HG03097 (cell line): ENCODE measurements around the gene PTPN9.
"Not testable (repeated sequence)": the region's sequence is repeated elsewhere in the genome, so short reads cannot be mapped to it uniquely, and the experiment has no call there.

Experiments used
- ATAC-seq: cut with Tn5 transposase; IDR thresholded peaks from one replicate; pipeline ENCODE4 v1.9.1; 2021; ENCODE audit not compliant: unreplicated experiment, low FRiP score

Gene PTPN9

DNA sequence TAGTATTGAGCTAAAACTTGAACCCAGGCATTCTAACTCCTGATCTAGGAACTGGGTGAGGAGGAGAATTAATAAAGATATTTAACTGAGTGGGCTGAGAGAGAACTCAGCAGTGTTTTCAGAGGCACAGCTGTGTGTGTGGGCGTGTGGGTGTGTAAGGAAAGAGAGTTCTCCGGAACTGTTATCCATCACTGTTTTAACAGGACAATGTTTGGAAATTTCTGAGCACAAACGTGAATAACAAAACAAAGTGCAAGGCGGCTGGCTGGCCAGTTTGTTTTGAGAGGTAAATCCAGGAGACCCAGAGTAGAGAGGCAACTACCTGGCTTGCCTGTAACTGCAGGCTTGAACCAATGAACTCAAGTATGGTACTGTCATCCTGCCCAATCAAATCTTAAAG lies 5.0 kb upstream of the PTPN9 start:
- ATAC-seq, result no peak

DNA sequence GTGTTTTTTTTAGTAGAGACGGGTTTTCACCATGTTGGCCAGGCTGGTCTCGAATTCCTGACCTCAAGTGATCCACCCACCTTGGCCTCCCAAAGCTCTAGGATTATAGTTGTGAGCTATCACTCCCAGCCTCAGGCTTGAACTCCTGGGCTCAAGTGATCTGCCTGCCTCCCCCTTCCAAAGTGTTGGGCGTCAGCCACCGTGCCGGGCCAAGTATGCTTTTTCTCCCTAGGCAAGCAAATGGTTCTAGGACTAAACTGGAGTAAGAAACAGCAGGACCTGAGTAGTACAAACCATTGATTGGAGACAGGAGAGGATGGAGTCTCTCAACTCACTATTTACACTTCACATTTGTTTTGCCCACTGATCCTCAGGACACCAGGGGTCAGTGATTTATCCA lies 4.6 kb upstream of the PTPN9 start:
- no peak for ATAC-seq

DNA sequence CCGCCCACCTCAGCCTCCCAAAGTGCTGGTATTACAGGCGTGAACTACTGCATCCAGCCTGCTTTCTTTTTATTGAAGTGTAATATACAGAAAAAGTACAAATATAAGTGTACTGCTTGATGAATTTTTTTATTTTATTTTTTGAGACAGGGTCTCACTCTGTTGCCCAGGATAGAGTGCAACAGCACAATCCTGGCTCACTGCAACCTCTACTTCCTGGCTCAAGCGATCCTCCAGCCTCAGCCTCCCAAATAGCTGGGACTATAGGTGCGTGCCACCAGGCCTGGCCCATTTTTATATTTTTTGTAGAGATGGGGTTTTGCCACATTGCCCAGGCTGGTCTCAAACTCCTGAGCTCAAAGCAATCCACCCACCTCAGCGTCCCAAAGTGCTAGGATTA lies 3.8 kb upstream of the PTPN9 start:
- ATAC-seq, result not testable (repeated sequence)

DNA sequence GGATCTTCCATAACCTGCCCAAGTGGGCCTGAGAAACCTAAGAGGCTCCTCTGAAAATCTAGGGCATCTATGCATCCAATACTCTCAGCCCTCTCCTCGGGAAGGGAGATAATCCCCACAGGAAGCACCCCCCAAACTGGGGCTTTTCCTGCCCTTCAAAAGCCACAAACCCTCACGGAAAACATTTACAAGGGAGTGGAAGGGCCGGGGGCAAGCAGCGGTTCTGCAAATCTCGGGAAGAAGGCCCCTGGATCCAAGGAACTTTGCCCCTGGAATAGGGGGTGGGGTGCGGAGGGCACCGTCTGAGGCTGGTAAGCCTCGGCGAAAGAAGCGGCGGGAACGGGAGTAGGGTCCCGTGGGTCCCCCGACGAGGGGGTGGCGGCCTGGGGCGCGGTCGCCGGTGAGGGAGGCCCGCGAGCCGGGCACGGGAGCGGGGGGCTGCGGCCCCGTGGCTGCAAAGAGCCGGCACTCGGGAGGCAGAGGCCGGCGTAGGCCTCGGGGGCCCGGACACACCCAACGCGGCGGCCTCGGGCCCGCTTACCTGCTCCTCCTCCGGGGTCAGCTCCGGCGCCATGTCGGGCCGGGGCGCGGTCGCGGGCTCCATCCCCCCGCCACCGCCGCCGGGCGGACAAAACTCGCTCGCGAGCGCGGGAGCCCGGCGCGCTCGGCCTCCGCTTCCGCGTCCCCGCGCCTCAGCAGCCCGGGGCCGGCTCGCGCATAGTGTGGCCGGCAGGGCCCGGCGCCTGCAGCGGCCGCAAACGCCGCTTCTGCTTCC lies 755 bp downstream of the PTPN9 start:
- ATAC-seq, result no peak

DNA sequence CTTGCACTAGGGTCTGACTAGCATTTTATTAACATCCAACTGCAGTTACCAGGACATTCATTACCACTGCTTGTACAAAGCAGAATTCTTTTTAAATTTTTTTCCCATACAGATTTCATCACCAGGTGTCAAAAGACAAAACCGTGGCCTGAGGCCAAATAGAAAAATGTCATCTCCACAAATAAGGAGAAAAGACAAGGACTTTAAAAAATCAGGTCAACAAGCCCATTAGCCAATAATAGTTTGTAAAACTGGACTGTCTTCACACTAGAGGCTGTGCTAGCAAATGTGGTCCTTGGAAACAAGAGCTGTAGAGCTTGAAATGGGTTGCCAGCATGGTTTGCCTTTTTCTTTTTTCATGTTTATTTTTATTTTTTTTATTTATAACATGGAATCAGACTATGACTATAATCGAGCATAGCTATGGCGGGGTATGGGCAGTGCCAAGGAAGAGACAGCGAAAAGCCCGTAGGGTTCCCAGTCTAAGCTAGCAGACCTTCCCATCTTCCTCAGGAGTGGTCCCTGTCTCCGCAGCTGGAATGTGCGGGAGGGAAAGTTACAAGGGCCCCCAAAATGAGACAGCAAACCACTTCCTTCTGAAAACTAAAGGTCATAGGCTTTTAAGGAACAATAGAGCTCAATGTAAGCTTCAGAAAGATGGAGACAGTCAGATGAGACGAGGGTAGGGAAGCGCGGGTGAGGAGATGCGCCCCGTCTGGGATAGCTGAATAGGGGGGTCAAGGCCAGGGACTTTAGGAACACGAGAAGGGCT lies 1.5 kb downstream of the PTPN9 start:
- no peak for ATAC-seq

DNA sequence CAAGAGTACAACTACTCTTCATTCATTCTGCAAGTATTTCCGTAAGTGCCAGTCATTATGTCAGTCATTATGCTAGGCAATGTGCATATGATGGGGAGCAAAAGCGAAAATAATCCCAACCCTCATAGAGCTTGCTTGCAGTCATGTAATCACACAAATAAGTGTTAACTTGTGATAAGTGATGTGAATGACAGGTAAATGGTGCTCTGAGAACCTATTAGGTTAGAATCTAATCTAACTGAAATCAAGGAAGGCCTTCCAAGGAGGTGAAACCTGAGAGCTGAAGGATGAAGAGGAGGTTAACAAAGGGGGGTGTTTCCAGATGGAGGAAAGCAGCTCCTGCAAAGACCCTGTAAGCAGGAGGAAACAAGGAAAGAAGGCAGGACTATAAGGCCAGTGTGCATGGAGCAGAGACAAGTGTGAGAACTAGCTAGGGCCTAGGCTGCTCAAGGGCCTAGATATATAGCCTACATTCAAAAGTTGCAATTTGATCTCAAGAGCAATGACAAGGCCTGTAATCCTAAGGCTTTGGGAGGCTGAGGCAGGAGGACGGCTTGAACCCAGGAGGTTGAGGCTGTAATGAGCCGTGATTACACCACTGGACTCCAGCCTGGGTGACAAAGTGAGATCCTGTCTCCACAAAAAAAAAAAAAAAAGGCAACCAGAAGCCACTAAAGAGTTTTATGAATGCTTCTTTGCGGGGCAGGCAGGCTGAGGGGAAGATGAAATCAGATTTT lies 5.3 kb downstream of the PTPN9 start:
- ATAC-seq, result no peak

DNA sequence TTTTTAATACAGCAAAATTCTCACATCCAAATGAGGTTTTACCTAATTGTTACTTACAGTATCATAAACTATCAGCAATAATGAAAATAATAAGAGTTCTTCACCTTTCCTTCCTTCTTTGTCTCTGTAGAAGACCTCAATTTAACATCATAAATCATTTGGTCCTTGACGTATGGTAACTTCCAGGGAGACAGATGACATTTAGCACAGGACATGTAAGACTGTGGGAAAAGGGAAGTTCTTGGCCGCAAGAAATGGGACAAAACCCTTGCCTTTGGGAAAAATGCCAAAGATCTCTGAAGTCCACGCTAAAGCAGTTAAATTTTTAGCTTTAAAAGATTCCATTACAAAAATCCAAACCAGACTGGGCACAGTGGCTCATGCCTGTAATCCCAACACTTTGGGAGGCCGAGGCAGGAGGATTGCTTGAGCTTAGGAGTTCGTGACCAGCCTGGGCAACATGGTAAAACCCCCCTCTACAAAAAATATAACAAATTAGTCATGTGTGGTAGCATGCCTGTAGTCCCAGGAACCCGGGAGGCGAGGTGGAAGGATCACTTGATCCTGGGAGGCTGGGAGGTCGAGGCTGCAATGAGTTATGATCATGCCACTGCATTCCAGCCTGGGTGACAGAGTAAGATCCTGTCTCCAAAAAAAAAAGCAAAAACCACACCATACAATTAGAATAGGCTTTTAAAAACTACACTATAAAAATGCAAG lies 8.8 kb downstream of the PTPN9 start:
- ATAC-seq, result no peak

DNA sequence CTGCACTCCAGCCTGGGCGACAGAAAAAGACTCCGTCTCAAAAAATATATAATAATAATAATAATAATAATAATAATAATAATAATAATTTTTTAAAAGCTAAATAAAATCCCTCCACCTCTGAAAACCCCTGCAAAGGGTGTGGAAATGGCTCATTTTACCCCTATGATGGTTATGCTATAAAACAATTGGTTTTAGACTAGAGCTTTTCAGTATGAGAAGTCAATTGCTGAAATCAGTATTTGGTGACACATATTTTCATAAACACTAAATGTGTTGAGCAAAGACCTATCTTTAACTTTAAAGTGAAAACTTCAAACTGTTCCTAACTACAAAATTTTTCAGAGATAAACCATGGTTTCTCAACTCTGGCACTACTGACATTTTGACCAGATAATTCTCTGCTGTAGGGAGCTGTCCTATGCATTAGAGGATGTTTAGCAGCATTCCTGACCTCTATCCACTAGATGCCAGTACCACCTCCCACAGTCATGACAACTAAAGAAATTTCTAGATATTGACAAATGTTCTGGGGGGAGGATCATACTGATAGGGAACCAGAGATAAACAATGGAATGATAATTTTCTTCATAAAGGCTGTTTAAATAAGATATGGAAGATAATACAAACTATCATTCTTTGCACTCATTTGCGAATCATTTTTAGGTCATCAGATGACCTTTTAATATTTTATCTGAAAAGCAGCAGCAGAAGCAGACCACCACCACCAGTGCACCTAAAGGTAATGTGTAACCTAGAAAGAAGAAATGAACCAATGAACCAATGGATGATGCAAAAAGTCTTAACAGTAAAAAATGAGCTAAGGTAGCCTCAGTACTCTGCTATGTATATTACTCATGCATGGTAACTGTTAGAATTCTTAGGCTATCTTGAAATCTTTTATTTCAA lies 13.8 kb downstream of the PTPN9 start:
- ATAC-seq, result no peak

DNA sequence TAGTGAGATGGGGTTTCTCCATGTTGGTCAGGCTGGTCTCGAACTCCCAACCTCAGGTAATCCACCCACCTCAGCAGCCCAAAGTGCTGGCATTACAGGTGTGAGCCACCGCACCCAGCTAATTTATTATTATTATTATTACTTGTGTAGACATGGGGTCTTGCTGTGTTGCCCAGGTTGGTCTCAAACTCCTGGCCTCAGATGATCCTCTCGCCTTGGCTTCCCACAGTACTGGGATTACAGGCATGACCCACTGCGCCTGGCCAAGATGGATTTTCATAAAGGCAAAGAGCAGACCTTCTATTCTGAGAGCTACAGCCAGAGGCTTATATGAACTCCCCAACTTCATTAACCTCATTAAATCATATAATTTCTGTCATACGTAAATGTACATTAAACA lies 17.2 kb downstream of the PTPN9 start:
- ATAC-seq, result no peak

DNA sequence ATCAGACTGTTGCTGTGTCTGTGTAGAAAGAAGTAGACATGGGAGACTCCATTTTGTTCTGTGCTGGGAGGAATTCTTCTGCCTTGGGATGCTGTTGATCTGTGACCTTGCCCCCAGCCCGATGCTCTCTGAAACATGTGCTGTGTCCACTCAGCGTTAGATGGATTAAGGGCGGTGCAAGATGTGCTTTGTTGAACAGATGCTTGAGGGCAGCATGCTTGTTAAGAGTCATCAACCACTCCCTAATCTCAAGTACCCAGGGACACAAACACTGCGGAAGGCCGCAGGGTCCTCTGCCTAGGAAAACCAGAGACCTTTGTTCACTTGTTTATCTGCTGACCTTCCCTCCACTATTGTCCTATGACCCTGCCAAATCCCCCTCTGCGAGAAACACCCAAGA lies 19.8 kb downstream of the PTPN9 start:
- ATAC-seq, result not testable (repeated sequence)

DNA sequence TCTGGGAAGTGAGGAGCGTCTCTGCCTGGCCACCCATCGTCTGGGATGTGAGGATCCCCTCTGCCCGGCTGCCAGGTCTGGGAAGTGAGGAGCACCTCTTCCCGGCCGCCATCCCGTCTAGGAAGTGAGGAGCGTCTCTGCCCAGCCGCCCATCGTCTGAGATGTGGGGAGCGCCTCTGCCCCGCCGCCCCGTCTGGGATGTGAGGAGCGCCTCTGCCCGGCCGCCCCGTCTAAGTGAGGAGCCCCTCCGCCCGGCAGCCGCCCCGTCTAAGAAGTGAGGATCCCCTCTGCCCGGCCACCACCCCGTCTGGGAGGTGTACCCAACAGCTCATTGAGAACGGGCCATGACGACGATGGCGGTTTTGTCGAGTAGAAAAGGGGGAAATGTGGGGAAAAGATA lies 20.2 kb downstream of the PTPN9 start:
- ATAC-seq, result not testable (repeated sequence)

DNA sequence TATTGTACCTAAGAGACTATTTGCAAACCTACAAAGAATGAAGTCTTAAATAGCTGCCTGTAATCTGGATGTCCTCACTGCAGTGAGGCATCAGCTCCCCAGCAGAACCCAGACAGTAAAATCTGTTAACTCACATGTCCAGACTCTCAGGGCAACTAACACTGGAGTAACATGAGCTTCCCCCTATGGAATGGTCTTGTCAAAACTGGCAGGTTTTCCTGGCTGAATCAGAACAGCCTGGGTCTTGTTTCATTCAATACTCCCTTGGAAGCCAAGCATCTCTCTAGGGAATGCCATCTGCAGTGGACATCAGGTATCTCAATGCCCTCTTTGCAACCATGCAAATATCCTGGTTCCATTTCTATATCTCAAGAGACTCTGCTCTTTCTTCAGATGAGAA lies 24.4 kb downstream of the PTPN9 start:
- ATAC-seq, result no peak

DNA sequence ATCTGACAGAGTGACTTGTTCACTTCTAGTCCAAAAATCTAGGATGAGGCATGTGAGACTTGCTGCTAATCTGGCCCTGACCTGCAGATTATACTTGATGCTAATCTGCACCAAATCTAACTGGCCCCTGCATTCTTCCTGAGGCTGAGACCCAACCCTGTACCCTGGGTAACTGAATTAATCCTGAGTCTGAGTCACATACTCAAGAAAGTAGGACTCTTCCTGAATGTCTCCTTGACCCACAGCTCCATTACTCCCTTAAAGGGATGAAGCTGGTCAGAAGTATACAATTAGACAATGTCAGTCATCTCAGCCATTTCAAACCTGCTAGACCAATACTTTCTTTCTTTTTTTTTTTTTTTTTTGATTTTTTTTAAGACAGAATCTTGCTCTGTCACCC lies 25.5 kb downstream of the PTPN9 start:
- ATAC-seq, result no peak

DNA sequence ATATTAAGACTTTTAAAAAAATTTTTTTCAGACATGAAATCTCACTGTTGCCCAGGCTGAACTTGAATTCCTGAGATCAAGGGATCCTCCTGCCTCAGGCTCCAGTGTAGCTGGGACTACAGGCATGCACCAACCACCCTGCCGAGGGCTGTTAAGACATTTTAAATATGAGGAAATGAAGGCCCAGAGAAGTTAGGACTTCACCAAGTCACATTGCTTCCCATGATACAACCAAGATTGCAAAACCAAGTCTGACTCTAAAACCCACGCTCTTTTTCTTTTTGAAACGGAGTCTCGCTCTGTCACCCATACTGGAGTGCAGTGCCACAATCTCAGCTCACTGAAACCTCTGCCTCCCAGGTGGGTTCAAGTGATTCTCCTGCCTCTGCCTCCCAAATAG lies 28.0 kb downstream of the PTPN9 start:
- ATAC-seq, result no peak

DNA sequence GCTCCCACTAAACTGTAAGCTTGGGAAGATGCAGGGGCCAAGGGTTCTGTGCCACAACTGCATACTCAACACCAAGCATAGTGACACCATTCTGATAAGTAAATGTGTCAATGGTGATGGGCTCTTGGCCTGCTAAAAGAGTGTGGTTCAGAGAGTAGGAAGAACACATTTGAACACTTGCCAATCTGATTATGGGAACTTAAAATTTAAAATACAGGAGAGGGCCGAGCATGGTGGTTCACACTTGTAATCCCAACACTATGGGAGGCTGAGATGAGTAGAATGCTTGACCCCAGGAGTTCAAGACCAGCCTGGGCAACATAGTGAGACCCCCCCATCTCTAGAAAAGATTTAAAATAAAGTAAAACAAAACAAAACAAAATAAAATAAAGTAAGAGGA lies 34.1 kb downstream of the PTPN9 start:
- ATAC-seq, result no peak

DNA sequence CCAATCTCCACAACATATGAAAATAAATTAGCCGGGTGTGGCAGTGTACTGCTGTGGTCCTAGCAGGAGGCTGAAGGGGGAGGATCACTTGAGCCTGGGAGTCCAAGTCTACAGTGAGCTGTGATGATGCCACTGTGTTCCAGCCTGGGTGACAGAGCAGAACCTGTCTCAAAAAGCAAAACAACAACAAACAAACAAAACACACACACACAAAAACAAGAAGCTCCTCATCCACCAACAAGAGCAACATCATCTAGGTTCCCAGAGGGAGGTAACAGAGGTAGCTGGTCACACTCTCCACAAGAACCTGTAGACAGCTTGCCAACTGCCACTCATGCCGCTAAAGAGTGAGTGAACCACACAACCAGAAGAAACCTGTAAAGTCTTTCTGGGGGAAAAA lies 34.8 kb downstream of the PTPN9 start:
- no peak for ATAC-seq

DNA sequence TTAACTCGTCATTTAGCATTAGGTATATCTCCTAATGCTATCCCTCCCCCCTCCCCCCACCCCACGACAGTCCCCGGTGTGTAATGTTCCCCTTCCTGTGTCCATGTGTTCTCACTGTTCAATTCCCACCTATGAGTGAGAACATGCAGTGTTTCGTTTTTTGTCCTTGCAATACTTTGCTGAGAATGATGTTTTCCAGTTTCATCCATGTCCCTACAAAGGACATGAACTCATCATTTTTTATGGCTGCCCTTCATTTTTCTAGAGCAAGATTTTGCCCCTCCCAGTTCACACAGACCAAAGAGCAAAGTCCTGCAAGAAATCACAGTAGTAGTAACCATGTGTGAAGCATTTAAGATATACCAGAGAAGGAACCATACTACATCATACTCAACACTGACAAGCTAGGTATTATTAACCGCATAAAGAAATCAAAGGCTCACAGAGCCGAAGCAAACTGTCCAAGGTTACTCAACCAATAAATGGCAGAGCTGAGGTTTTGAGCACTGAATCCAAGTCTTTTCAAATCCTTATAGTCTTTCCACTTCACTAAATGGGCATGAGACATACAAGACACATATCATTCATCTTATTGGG lies 36.1 kb downstream of the PTPN9 start:
- ATAC-seq, result not testable (repeated sequence)

DNA sequence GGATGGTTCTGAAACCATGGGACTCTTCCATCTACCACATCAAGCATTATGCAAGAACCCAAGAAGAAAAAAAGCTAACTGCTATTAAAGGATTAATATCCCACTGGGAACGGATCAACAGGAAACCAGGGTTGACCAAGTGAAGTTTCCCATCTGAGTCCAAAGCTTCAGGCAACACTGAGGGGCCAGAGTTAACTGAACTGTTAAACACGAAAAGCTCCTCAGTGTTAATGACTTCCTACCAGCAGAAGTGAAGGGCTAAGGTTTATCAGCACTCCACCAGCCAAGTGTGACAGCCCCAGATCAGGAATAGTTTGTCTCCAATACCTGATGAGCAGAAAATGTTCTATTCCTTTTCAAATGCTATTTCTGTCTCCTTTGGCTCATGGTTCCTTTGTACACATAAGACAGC lies 36.7 kb downstream of the PTPN9 start:
- no peak for ATAC-seq

DNA sequence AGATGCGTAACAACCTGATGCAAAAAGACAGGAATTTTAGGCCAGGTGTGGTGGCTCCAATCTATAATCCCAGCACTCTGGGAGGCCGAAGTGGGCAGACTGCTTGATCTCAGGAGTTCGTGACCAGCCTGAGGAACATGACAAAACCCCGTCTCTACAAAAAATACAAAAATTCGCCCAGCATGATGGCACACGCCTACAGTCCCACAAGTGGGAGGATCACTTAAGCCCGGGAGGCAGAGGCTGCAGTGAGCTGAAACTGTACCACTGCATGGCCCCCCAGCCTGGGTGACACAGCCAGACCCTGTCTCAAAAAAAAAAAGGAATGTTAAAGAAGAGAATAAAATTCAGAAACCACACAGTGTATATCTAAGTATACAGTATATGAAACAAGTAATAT lies 40.7 kb downstream of the PTPN9 start:
- no peak for ATAC-seq
